Germinal center (tissue), 1 donor: ENCODE measurements around the gene HOXC13.

Experiments
- DNase-seq: peaks from one replicate; pipeline ENCODE4 v3.0.0; 2012; ENCODE audit warnings: mixed read lengths, low spot score

Gene HOXC13

DNA sequence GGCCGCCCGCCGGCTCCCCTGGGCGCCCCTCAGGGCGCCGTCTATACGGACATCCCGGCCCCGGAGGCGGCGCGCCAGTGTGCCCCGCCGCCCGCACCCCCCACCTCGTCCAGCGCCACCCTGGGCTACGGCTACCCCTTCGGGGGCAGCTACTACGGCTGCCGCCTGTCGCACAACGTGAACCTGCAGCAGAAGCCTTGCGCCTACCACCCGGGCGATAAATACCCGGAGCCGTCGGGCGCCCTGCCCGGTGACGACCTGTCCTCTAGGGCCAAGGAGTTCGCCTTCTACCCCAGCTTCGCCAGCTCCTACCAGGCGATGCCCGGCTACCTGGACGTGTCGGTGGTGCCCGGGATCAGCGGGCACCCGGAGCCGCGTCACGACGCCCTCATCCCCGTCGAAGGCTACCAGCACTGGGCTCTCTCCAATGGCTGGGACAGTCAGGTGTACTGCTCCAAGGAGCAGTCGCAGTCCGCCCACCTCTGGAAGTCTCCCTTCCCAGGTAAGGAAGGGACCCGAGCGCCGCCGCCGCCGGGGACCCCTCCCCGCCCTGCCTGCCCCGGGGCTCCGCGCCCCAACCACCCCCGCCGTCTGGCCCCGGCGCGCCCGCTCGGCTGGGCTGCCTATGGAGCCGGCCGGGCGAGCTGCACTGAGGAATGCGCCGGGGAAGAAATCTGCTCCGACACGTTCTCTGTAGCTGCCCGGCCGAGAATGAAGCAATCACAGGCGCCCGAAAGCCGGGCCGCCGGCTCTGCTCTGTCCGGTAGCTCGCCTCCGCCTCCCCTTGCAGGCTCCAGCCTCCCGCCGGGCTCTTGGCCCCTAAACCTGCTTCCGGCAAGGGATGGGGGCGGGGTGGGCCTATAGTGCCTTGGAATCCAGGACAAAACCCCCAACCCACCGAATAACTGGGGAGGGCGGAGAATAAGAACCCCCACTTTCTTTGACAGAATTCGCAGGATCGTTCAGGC is 794 bp downstream of the HOXC13 start:
- no peak for DNase-seq

- DNase-seq: no peak
Measured at GRCh38 chr12:53940443-53941014, 1.9 kb downstream of the HOXC13 start.

DNA sequence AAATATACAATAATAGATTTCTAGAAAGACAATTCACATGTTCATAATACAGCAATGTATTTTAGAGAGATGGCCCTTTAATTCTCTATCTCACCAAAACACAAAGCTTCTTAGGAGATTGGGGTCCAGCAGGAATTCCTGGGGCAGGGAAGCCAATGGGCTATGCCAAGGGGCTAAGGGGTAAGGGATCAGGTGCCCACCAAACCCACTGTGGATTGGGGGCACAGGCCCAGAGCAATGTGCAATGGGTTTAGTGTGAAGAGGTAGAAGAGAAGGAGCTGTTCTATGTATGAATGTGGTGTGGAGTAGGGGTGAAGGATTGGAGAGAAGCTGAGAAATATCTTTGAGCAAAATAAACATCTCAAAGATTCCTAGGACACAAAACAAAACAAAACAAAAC is 2.6 kb downstream of the HOXC13 start:
- no peak for DNase-seq

- no peak for DNase-seq
Measured at GRCh38 chr12:53941750-53942149, 3.1 kb downstream of the HOXC13 start.

DNA sequence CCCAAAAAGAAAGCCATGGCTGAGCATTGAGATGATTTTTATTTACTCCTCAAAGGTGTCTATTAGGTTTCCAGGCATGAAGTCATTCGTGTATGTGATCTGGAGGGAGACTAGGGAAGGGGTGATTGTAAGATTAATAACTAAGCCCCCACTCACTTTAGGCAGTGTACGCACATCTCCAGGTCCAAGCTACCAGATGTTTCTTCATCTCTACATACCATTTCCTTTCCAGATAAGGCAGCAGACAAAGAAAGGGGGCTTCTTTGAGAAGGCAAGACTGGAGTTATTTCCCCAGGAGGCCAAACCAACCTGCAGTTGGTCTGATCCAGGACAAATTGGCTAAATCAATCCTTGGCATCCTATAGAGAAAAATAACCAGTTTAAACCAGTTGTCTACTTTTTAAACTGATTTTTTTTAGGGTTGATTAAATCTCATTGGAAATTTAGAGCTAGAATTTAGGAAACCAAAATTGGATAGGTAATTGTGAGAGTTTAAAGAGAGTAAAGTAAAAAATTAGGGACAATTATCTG is 3.9 kb downstream of the HOXC13 start:
- DNase-seq: no peak

DNA sequence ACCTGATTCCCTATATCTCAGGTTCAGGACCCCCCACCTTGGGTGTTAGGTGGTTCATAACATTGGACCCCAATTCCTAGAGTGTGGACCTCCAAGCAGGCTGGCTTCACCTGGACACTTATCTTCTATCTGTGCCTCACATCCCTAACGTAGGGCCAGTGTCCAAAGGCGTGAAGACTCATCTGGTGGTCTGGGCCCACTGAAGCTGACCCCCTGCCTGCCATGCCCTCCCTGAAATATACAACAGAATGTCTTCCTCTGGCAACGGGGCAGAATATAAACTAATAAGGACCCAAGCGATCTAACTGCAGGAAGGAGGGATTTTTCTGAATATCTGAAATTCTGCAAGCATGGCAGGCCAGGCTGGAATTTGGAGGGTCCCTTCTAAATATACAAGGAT is 5.6 kb downstream of the HOXC13 start:
- DNase-seq: no peak

- DNase-seq: no peak
Measured at GRCh38 chr12:53944907-53945847, 6.5 kb downstream of the HOXC13 start.

- DNase-seq: no peak
Measured at GRCh38 chr12:53947743-53948142, 9.1 kb downstream of the HOXC13 start.

DNA sequence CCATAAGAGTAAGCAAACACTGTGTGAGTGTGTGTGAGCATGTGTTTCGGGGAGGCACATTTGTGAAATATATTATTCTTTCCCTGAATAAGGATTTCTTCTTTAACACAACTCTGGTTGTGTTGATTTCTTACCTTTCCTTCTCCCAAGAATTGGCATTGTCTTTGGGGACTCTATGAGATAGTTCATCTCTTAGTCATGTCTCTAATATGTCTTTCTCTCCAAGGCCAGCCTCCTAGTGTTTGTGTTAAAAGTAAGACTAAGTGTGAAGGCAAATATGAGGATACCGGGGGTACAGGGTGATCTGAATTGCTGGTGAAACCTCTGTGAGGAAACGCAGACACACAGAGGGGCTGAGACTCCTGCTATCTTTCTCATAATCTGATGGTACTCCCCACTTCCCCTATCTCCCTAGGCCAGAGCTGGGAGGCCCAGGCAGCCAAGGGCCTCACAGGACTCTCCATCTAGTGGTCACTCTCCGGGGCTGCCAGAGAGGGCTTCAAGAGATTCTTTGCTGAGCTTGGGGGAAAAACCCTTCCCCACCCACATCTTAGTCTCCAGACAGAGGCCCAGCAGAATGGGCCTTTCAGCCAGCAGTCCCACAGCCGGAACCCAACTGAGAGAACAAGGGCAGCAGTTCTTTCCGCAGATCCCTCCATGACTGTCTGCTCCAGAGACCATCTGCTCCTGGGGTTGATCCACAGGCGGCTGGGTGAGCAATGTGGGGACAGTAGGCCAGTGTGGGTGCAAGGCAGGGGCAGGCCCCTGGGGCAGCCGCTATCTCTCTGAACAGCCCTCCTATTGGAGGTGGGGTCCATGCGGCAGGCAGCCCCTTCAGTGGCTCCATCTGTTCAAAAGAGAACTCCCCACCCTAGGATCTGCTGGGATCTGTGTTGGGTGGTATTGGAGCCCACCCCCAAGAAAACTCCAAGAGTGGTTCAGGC is 10.3 kb downstream of the HOXC13 start:
- no peak for DNase-seq

DNA sequence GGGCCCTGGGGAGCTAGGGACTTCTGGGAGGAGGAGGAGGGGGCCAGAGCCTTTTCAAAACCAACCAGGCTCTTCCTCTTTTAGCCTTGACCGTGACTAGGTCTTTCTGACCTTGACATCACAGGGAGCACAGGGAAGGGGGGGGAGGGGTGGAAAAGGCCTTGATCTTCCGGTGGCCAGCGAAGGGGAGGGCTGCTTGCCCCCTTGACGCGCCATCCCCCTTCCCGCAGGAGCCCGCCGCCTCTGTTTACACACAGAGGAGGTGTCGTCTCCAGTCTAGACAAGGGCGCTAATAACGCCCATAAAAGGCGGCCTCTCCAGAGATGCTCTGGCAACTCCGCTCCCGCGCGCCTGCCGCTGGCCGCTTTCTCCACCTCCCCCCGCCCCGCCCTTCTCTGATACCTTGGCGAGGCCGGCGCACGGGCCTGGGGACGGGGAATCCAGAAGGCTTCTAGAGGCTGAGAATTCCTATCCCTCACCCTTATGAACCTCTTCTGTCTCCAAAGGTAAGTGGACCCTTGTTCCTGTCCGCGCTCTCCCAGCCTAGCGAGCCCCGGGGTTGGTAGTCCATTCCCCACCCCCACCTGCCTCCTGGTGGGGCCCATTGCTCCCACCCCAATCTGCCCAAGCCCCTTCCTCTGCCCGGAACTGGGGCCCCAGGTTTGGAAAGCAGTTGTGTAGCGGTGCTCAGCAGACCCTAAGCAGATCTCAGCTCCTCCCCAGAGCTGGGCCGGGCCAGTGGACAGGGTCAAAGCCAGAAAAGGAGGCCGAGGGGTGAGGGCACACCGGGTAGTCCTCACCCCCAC is 11.2 kb downstream of the HOXC13 start:
- no peak for DNase-seq

DNA sequence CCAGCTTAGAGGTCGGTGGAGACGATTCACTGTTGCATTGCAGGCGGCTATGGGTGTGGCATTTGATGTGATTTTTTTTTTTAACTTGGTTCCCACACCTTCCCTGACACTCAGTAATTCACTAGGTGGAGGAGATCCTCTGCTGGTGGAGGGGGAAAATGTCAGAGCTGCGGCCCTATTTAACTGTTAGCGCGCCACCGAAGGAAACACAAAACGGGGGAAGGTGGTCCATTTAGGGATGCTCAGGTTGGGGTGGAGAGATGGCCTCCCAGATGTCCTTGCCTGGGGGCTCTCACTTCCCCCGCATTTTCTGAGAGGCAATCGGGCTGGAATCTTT is 11.8 kb downstream of the HOXC13 start:
- DNase-seq: no peak

DNA sequence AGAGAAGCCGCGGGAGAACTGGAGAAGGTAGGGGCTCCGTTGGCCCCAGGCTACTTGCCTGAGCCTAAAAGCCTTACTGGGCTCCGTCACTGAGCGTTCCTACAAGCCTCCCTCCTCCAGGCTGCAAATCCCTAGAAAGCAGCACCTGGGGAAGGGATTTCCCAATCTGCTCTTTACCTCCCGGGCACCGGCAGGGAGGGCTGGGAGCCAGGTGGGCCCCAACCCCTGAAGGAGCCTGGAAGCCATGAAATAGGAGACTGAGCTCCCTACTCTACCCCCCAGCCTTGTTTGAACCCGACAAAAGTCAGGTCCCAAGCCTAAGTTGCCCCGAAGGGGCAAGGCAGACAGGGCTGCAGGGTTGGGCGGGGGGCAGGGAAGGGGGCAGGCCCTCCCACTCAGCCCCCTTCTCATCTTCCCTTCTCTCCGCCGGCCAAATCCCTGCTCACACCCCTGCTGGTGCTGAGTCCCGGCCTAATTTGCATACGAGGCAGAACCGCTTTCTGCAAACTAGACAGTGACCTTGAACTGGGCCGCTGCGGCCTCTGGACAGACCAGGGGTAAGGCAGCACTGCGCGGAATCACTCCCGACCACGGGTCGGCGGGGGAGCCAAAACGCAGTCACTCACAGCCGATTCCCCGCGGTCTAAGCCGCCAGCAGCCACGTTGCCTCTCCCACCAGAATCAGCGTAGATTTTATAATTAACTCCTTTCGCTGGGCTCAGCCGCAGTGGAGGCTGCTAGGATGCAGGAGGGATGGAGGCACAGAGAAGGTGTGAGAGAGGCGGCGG is 12.4 kb downstream of the HOXC13 start:
- DNase-seq: no peak

GRCh38 chr12:53951577-53952334 is 13.1 kb downstream of the HOXC13 start:
- no peak for DNase-seq

DNA sequence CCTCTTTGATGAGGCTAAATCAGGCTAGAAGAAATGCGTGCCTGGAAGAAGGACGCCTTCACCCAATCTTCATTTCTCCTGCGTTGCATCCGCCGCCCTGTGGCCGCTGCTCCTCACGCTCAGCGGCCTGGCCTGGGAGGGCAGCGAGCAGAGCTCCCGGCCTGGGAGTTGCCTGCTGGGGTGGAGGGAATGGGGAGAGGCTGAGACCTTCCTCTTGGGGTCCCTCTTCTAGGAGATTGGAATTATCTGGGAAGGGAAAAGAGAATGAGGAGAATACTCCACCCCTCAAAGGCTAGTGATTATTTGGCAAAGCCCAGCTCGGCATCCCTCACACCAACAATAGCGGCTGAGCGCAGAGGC is 13.7 kb downstream of the HOXC13 start:
- no peak for DNase-seq

GRCh38 chr12:53952871-53953734 is 14.5 kb downstream of the HOXC13 start:
- no peak for DNase-seq

DNA sequence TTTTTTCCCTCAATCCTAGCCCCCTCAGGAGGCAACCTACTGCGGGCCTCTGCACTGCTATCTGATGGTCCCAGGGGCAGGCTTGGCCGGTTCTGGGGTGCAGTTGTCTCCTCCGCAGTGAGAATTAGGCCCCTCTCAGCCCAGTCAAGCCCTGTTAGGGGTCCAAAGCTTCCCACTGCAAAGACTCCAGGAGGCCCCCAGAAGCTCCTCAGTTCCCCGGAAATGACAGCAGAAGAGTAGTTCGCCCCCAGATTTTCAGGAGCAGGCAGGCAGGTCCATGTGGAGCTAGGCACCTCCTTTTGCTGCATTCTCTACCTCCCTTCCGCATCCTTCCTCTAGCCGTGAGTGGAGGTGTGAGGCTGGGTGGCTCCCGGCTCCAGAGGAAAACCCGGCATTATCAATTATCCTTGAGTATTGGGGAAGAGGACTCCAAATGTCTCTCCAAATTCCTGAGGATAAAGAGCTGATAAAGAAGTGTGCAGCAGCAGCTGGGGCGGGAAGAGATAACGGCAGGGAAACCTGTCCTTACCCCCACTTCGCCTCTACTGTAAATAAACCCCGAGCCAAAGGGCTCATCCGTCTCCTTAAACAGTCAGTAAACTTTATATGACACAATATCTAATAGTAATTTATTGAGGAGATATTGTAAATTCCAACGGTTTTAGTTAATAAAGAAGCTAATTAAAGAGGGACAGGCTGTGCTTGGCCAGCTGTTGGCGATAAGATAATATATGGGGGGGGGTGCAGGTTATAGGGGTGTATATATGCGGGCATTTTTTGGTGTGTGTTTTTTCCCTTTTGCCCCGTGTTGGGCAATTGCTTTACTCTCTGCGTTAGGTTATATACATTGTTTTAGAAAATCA is 15.4 kb downstream of the HOXC13 start:
- DNase-seq: no peak

DNA sequence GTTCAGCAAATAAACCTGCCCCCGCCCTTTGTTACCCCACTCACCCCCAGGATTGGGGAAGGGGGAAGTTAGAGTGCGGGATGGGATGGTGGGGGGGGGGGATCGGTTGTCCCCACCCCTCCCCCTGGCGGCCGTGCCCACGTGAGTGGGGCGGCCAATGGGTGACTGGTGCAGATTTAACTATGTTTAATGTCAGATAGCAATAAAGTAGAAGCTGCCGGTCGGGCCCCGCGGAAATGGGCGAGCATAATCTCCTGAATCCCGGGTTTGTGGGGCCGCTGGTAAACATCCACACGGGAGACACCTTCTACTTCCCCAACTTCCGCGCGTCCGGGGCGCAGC is 16.0 kb downstream of the HOXC13 start, which contains the start of gene HOXC12:
TSS of gene HOXC12 (plus strand) at position 210 of the 342 bp plus-strand sequence. CDS start at position 237, 27 bp downstream.
- DNase-seq: no peak
